ENCODE results near the gene GAGE12J. TPM values are rescaled to one million over a fixed set of nuclear protein-coding genes. Genes with fewer than 3 reads are reported as not detected.

Gene GAGE12J
- total RNA-seq, 1 experiment from 2014 or later, result not detected

DNA sequence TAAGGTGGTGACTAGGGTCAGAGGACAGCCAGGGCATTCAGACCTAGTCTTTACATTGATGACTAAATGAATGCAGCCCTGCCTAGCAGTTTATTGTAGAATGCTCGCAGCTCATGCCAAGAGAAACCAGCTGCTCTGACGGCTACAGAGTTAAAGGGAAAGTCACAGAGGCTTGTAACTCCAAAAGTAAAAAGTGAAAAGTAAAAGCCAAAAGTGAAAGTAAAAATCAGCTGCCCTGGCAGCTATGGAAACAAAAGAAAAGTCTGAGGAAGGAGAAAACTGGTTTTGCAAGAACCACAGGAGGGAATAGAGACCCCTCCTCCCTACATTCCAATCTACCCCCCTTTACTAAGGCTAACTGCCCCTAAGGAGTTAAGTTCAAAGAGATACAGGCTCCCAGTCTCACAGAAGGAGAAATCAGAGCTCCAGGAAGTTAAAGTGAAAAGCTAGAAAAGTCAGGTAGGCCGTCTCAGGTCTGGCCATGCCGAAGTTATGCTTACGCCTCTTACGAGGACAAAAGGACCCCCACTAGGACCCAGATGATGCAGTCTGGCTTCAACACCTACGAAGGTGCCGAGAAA, 12.3 kb upstream of the GAGE12J start:
- no peak for TF ChIP-seq EZH2 (IDR thresholded peaks at IDR 0.05)
- no peak for TF ChIP-seq ZFX (IDR thresholded peaks at IDR 0.05)
- TF ChIP-seq, protein P1, sequence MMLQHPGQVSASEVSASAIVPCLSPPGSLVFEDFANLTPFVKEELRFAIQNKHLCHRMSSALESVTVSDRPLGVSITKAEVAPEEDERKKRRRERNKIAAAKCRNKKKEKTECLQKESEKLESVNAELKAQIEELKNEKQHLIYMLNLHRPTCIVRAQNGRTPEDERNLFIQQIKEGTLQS (IDR thresholded peaks at IDR 0.05), result no peak
- TF ChIP-seq, protein P2, sequence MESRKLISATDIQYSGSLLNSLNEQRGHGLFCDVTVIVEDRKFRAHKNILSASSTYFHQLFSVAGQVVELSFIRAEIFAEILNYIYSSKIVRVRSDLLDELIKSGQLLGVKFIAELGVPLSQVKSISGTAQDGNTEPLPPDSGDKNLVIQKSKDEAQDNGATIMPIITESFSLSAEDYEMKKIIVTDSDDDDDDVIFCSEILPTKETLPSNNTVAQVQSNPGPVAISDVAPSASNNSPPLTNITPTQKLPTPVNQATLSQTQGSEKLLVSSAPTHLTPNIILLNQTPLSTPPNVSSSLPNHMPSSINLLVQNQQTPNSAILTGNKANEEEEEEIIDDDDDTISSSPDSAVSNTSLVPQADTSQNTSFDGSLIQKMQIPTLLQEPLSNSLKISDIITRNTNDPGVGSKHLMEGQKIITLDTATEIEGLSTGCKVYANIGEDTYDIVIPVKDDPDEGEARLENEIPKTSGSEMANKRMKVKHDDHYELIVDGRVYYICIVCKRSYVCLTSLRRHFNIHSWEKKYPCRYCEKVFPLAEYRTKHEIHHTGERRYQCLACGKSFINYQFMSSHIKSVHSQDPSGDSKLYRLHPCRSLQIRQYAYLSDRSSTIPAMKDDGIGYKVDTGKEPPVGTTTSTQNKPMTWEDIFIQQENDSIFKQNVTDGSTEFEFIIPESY (IDR thresholded peaks at IDR 0.05; ENCODE audit: extremely low read depth, insufficient replicate concordance, low read length), result no peak
- TF ChIP-seq SRF (IDR thresholded peaks at IDR 0.05; ENCODE audit: low read depth), result no peak
- TF ChIP-seq ZNF274 (IDR thresholded peaks at IDR 0.05; ENCODE audit: low read depth, low read length), result no peak
- TF ChIP-seq YY1 (IDR thresholded peaks at IDR 0.05; ENCODE audit: extremely low read depth, insufficient replicate concordance, low read depth, low read length), result no peak
- TF ChIP-seq, protein P3, sequence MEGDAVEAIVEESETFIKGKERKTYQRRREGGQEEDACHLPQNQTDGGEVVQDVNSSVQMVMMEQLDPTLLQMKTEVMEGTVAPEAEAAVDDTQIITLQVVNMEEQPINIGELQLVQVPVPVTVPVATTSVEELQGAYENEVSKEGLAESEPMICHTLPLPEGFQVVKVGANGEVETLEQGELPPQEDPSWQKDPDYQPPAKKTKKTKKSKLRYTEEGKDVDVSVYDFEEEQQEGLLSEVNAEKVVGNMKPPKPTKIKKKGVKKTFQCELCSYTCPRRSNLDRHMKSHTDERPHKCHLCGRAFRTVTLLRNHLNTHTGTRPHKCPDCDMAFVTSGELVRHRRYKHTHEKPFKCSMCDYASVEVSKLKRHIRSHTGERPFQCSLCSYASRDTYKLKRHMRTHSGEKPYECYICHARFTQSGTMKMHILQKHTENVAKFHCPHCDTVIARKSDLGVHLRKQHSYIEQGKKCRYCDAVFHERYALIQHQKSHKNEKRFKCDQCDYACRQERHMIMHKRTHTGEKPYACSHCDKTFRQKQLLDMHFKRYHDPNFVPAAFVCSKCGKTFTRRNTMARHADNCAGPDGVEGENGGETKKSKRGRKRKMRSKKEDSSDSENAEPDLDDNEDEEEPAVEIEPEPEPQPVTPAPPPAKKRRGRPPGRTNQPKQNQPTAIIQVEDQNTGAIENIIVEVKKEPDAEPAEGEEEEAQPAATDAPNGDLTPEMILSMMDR (IDR thresholded peaks at IDR 0.05 in 2 of 3, conservative IDR thresholded peaks at IDR 0.05 in 1 of 3; ENCODE audit: borderline replicate concordance in 1 of 3, insufficient read depth in 1 of 3, low read depth in 2 of 3, low read length in 2 of 3), result no peak
- no peak for TF ChIP-seq JUND (IDR thresholded peaks at IDR 0.05)
- TF ChIP-seq, protein P4, sequence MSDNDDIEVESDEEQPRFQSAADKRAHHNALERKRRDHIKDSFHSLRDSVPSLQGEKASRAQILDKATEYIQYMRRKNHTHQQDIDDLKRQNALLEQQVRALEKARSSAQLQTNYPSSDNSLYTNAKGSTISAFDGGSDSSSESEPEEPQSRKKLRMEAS (IDR thresholded peaks at IDR 0.05), result no peak
- TF ChIP-seq EGR1 (IDR thresholded peaks at IDR 0.05; ENCODE audit: low read depth), result no peak
- TF ChIP-seq SIN3A (IDR thresholded peaks at IDR 0.05; ENCODE audit: low read depth), result no peak
- POLR2A ChIA-PET, result no interaction called here
- no peaks in the 10 kb centered on the region for H4K20me1 ChIP-seq (ENCODE audit: insufficient read depth)
- no peaks in the 10 kb centered on the region for H3K27me3 ChIP-seq (ENCODE audit: insufficient read depth, low read length)
- no peak overlapping the region for H3K27ac ChIP-seq (ENCODE audit: low read depth, low read length)
- BruUV-seq (replicated peaks), result no TSS peak
- H3K9me2 ChIP-seq (ENCODE audit: insufficient read depth), result no peaks in the 10 kb centered on the region
- no peak overlapping the region for H3K4me3 ChIP-seq (replicated peaks in 1 of 2; ENCODE audit: low read depth in 1 of 2, low read length in 2 of 2)
- no peak overlapping the region for H2AFZ ChIP-seq (ENCODE audit: low read depth, low read length, poor library complexity, severe bottlenecking)
- no peaks in the 10 kb centered on the region for H3K79me2 ChIP-seq (ENCODE audit: insufficient read depth, low read length)
- no peak for DNase-seq (ENCODE audit: low read depth, low spot score)
- intact Hi-C loops (cut with micrococcal nuclease), result no loop called here
- H3K9ac ChIP-seq (ENCODE audit: low read length), result no peak overlapping the region
- CTCF ChIA-PET, result no interaction called here
- RAD21 ChIA-PET (ENCODE audit: low non-redundant PET in 1 of 2, low total read pairs in 2 of 2, uncharacterized antibody in 2 of 2, unreplicated experiment in 2 of 2), result no interaction called here
- H3K9me3 ChIP-seq (ENCODE audit: control insufficient read depth in 1 of 2, insufficient read depth in 1 of 2, low read depth in 1 of 2, low read length in 2 of 2), result no peaks in the 10 kb centered on the region
- no peaks in the 10 kb centered on the region for H3K4me1 ChIP-seq (ENCODE audit: control insufficient read depth in 1 of 2, insufficient read depth in 2 of 2, low read length in 2 of 2)
- no peaks in the 10 kb centered on the region for H3K36me3 ChIP-seq (ENCODE audit: control insufficient read depth in 1 of 2, insufficient read depth in 2 of 2, low read length in 2 of 2)
- ATAC-seq, result no peak
- H3K4me2 ChIP-seq (ENCODE audit: low read length), result no peak overlapping the region
